A673 (cell line): ENCODE data around the gene COL13A1. TPM values are rescaled to one million over a fixed set of nuclear protein-coding genes. Genes with fewer than 3 reads are reported as not detected.

Experiments
- BruUV-seq: library from RNA; stranded (reverse); fragments of 400-500 nt; replicated peaks from 2 replicates; lab custom pipeline; 2021; lab: Mats Ljungman, UMichigan
- CTCF ChIA-PET: fragments of 300-600 bp; sonication (Branson Sonifier 250); formaldehyde crosslinking; loops from one replicate; lab custom pipeline; 2022; ENCODE audit warnings: antibody characterized with exemption; lab: Charles Lee
- POLR2A ChIA-PET: fragments of 300-600 bp; sonication (Branson Sonifier 250); formaldehyde crosslinking; loops from one replicate; lab custom pipeline; 2022; ENCODE audit warnings: antibody characterized with exemption; ENCODE audit not compliant: low non-redundant PET; lab: Charles Lee
- DNase-seq: peaks from one replicate; pipeline ENCODE4 v3.0.0-alpha.2; 2015; ENCODE audit warnings: low spot score
- H3K27ac ChIP-seq: fragments of 200-600 bp; sonication (generic); 2 replicates; pipeline ENCODE4 v1.5.1; 2016; ENCODE audit warnings: mixed run types, low read depth, mild to moderate bottlenecking, mixed read lengths, antibody characterized with exemption, low read length; ENCODE audit not compliant: poor library complexity, severe bottlenecking
- H3K27me3 ChIP-seq: fragments of 200-600 bp; sonication (generic); replicated peaks from 2 replicates; pipeline ENCODE4 v1.6.1; 2017; ENCODE audit warnings: mixed run types, low read depth, mild to moderate bottlenecking, mixed read lengths, antibody characterized with exemption, low read length; ENCODE audit not compliant: insufficient read depth, poor library complexity
- H3K36me3 ChIP-seq: fragments of 200-600 bp; sonication (generic); 2 replicates; pipeline ENCODE4 v1.6.1; 2016; ENCODE audit warnings: mixed run types, mild to moderate bottlenecking, mixed read lengths, antibody characterized with exemption, low read length; ENCODE audit not compliant: insufficient read depth, poor library complexity, severe bottlenecking
- H3K4me1 ChIP-seq: fragments of 200-600 bp; sonication (generic); 2 replicates; pipeline ENCODE4 v1.6.1; 2017; ENCODE audit warnings: mixed run types, mild to moderate bottlenecking, mixed read lengths, antibody characterized with exemption, low read length; ENCODE audit not compliant: insufficient read depth, poor library complexity, severe bottlenecking
- H3K4me3 ChIP-seq: fragments of 200-600 bp; sonication (generic); 2 replicates; pipeline ENCODE4 v1.5.1; 2016; ENCODE audit warnings: low read depth, mixed run types, mild to moderate bottlenecking, mixed read lengths, low read length; ENCODE audit not compliant: poor library complexity, severe bottlenecking
- H3K9me3 ChIP-seq: fragments of 200-600 bp; sonication (generic); 2 replicates; pipeline ENCODE4 v1.6.1; 2016; ENCODE audit warnings: mixed run types, low read depth, mild to moderate bottlenecking, mixed read lengths, antibody characterized with exemption, low read length; ENCODE audit not compliant: poor library complexity, severe bottlenecking
- EZH2 ChIP-seq: fragments of 200-600 bp; sonication (generic); IDR thresholded peaks from 2 replicates; pipeline ENCODE4 v1.6.1; 2017; ENCODE audit warnings: borderline replicate concordance, low read depth, mild to moderate bottlenecking, mixed read lengths, antibody characterized with exemption, low read length; ENCODE audit not compliant: poor library complexity, severe bottlenecking
- intact Hi-C: fragments of 100-400 bp; cut with micrococcal nuclease; formaldehyde crosslinking; loops from one replicate; pipeline ENCODE4 v1.10.0; 2022; ENCODE audit not compliant: unreplicated experiment
- total RNA-seq: library from RNA; stranded (reverse); gene quantifications from 2 replicates; pipeline ENCODE4 v1.2.3, GENCODE V29; 2021
- TF ChIP-seq, protein P1 (sequence below): fragments of 300-800, 200-600 bp; sonication (generic); conservative IDR thresholded peaks from 2 replicates; pipeline ENCODE4 v1.5.1; 2017; ENCODE audit warnings: low read depth, mild to moderate bottlenecking, antibody characterized with exemption, low read length, moderate library complexity, mixed read lengths

The COL13A1 gene
- total RNA-seq, 1 experiment from 2014 or later = 2.0 TPM

DNA sequence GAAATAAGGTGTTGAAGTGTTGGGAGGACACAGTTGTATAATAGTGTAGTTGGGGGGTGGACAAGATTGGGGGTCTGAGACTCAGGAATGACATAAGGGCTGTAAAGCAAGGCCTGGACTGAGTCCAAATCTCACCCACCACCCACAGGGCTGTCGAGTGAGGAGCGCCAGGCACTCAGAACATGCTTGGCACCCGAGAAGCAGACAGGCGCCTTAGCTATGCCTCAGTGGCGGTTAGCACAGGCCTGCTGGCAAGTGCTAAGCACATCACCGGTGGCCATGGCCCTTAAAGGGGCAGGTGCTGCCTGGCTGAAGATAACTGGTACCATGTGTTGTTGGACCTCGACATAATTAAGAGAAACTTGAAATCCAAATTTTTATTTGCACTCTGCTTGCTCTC lies 90.7 kb downstream of the COL13A1 start:
- no peak for DNase-seq
- no peak overlapping the region for H3K4me3 ChIP-seq
- peaks cover 6% of the 10 kb centered on the region for H3K4me1 ChIP-seq
- CTCF ChIA-PET = no interaction called here
- intact Hi-C loops = no loop called here
- TF ChIP-seq, protein P1, sequence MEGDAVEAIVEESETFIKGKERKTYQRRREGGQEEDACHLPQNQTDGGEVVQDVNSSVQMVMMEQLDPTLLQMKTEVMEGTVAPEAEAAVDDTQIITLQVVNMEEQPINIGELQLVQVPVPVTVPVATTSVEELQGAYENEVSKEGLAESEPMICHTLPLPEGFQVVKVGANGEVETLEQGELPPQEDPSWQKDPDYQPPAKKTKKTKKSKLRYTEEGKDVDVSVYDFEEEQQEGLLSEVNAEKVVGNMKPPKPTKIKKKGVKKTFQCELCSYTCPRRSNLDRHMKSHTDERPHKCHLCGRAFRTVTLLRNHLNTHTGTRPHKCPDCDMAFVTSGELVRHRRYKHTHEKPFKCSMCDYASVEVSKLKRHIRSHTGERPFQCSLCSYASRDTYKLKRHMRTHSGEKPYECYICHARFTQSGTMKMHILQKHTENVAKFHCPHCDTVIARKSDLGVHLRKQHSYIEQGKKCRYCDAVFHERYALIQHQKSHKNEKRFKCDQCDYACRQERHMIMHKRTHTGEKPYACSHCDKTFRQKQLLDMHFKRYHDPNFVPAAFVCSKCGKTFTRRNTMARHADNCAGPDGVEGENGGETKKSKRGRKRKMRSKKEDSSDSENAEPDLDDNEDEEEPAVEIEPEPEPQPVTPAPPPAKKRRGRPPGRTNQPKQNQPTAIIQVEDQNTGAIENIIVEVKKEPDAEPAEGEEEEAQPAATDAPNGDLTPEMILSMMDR = no peak
- TF ChIP-seq EZH2 = no peak
- H3K27ac ChIP-seq = no peak overlapping the region
- no TSS peak for BruUV-seq
- no peaks in the 10 kb centered on the region for H3K9me3 ChIP-seq
- no peaks in the 10 kb centered on the region for H3K27me3 ChIP-seq
- POLR2A ChIA-PET = no interaction called here
- no peaks in the 10 kb centered on the region for H3K36me3 ChIP-seq

DNA sequence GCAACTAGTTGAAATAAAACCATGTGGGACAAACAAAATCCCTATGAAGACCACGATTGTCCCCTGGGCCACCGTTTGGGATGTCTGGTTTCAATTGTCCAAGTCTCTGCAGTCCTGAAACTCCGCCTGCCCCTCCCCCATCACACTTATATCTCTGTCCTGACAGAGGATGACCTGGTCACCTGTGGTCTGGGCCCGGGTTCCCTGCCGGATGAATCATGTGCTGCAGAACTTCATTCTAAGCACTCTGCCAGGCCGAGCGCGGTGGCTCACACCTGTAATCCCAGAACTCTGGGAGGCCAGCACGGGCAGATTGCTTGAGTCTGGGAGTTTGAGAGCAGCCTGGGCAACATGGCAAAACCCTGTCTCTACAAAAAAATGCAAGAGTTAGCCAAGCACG lies 91.1 kb downstream of the COL13A1 start:
- ChIA-PET POLR2A (no interaction called here), CTCF (no interaction called here)
- TF ChIP-seq, protein P1 = no peak
- no peak for TF ChIP-seq EZH2
- H3K27me3 ChIP-seq = no peaks in the 10 kb centered on the region
- H3K27ac ChIP-seq = no peak overlapping the region
- DNase-seq = no peak
- H3K9me3 ChIP-seq = no peaks in the 10 kb centered on the region
- BruUV-seq = no TSS peak
- intact Hi-C loops = no loop called here
- peaks cover 6% of the 10 kb centered on the region for H3K4me1 ChIP-seq
- no peak overlapping the region for H3K4me3 ChIP-seq
- no peaks in the 10 kb centered on the region for H3K36me3 ChIP-seq

DNA sequence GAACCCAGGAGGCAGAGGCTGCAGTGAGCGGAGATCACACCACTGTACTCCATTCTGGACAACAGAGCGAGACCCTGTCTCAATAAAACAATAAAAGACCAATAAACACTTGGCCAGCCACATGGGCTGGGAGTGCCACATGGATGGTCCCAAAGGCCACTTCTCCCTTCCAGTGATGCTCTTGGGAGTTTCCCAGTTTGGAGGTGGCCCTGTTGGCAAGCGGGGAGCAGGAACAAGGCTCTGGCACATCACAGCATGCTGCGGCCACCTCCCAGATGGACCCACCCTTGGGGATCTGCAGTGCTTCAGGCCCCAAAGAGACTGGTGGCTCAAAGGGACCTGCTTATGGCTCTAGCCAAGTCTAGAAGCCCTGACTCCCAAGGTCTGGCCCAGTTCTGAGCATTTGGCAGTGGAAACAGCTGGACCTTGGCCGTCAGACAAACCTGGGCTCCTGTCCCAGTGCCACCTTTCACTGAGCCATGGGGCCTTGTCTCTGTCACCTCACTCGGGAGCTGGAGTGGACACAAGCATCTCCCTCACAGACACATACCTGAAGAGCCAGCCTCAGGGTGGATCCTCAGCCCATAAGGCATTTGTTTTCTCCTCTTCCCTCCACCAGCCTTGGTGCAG lies 91.7 kb downstream of the COL13A1 start:
- no peaks in the 10 kb centered on the region for H3K9me3 ChIP-seq
- TF ChIP-seq EZH2 = no peak
- TF ChIP-seq, protein P1 = no peak
- no peaks in the 10 kb centered on the region for H3K27me3 ChIP-seq
- POLR2A ChIA-PET = no interaction called here
- peaks cover 6% of the 10 kb centered on the region for H3K4me1 ChIP-seq
- intact Hi-C loops = no loop called here
- CTCF ChIA-PET = no interaction called here
- no peaks in the 10 kb centered on the region for H3K36me3 ChIP-seq
- BruUV-seq = no TSS peak
- H3K4me3 ChIP-seq = no peak overlapping the region
- no peak overlapping the region for H3K27ac ChIP-seq
- DNase-seq = no peak
